MG63 (cell line): ENCODE measurements around the gene PEX10. TPM values are rescaled to one million over a fixed set of nuclear protein-coding genes. Genes with fewer than 3 reads are reported as not detected.

ENCODE experiments used
- DNase-seq: peaks from one replicate; pipeline ENCODE4 v3.0.0-alpha.2; 2020
- H3K27me3 ChIP-seq: fragments of 250-450 bp; sonication (Bioruptor Pico); 2 replicates; pipeline ENCODE4 v1.5.1; 2020; ENCODE audit warnings: mild to moderate bottlenecking, moderate library complexity
- H3K36me3 ChIP-seq: fragments of 250-450 bp; sonication (Bioruptor Pico); 2 replicates; pipeline ENCODE4 v1.5.1; 2020; ENCODE audit warnings: mild to moderate bottlenecking, moderate library complexity
- H3K4me3 ChIP-seq: fragments of 250-450 bp; sonication (Bioruptor Pico); 2 replicates; pipeline ENCODE4 v1.5.1; 2020; ENCODE audit warnings: mild to moderate bottlenecking, moderate library complexity
- H3K9me3 ChIP-seq: fragments of 250-450 bp; sonication (Bioruptor Pico); 2 replicates; pipeline ENCODE4 v1.5.1; 2020; ENCODE audit warnings: mild to moderate bottlenecking, moderate library complexity
- total RNA-seq: library from RNA; depleted of rRNA; stranded (reverse); fragments of >200 nt; shearing (Covaris generic); gene quantifications from 2 replicates; pipeline ENCODE4 v1.2.3, GENCODE V29; 2014; ENCODE audit warnings: low replicate concordance

The PEX10 gene
- total RNA-seq, 1 experiment from 2014 or later, result 44.5 TPM

DNA sequence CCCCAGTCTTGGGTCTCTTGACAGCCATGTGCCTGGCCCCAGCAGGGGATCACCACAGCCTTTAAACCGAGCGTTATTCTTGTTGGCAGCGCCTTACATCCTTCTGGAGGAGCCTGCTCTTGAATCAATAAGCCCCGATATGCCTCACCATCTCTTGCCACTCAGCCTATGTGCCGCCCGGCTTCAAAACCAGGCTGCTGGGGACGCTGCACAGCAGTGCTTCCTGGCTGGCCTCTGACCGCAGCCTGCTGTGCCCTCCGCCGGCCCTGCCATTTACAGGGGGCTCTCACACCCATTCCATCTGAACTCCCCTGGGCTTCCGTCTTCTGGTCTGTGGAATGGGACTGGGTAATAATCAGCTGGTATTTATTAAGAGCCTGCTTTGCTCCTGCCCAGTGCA is 3.0 kb upstream of the PEX10 start:
- no peaks in the 10 kb centered on the region for H3K9me3 ChIP-seq
- H3K36me3 ChIP-seq, result no peaks in the 10 kb centered on the region; the same call in 1 of the 2 replicates
- DNase-seq, result no peak
- H3K4me3 ChIP-seq, result no peak overlapping the region
- H3K27me3 ChIP-seq, result peaks cover 18% of the 10 kb centered on the region

GRCh38 chr1:2414297-2414958 is 2.1 kb upstream of the PEX10 start:
- H3K4me3 ChIP-seq, result no peak overlapping the region
- DNase-seq, result peak; percentile 46
- H3K27me3 ChIP-seq, result peaks cover 18% of the 10 kb centered on the region
- H3K36me3 ChIP-seq, result peaks cover 3% of the 10 kb centered on the region; the same call in 1 of the 2 replicates
- no peaks in the 10 kb centered on the region for H3K9me3 ChIP-seq

GRCh38 chr1:2413495-2414296 is 1.3 kb upstream of the PEX10 start:
- peak overlapping the region; percentile 75 for H3K4me3 ChIP-seq
- no peaks in the 10 kb centered on the region for H3K9me3 ChIP-seq
- peaks cover 3% of the 10 kb centered on the region; the same call in 1 of the 2 replicates for H3K36me3 ChIP-seq
- no peak for DNase-seq
- peaks cover 11% of the 10 kb centered on the region for H3K27me3 ChIP-seq

DNA sequence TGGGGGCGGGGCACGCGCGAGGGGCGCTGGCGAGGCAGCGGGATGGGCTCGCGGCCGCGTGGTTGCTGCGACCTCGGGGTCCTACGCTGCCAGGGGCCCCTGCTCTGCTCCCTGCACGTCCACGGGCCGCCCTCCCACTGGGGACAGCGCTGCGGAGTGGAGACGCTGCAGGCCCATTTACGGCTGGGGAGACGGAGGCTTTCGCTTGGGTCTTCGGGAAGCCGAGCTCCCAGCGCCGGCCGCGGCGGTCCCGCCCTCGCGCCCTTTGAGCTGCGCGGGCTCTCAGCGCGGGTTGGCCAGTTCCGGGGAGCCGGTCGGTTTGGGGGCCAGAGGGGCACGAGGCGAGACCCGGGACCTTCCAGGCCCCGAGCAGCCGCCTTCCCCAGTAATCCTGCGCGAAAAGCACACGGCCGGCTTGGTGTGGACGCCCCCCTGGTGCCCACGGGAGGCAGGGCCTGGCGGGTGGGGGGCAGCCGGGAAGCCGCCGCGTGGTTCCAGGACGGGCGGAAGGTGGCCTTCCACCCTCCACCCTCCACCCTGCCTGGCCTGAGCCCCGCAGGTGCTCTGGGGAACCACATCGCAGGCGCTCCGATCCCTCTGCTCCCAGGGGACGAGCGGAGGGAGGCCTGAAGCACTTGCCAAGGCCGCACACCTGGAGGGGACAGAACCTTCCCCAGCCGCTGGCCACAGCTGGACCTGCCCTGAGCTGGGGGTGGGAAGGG is 570 bp upstream of the PEX10 start:
- no peak for DNase-seq
- no peaks in the 10 kb centered on the region for H3K9me3 ChIP-seq
- peaks cover 4% of the 10 kb centered on the region for H3K27me3 ChIP-seq
- H3K36me3 ChIP-seq, result peaks cover 3% of the 10 kb centered on the region; the same call in 1 of the 2 replicates
- peak overlapping the region; percentile 75 for H3K4me3 ChIP-seq

GRCh38 chr1:2411801-2412394 is 466 bp downstream of the PEX10 start:
- H3K27me3 ChIP-seq, result no peaks in the 10 kb centered on the region
- H3K4me3 ChIP-seq, result peak overlapping the region; percentile 75
- H3K36me3 ChIP-seq, result peaks cover 3% of the 10 kb centered on the region; the same call in 1 of the 2 replicates
- peak; percentile 27 for DNase-seq
- H3K9me3 ChIP-seq, result no peaks in the 10 kb centered on the region

GRCh38 chr1:2409745-2410144 is 2.6 kb downstream of the PEX10 start:
- Histone ChIP-seq H3K27me3 (no peaks in the 10 kb centered on the region), H3K36me3 (peaks cover 12% of the 10 kb centered on the region), H3K9me3 (no peaks in the 10 kb centered on the region), H3K4me3 (no peak overlapping the region)
- DNase-seq, result no peak

- H3K4me3 ChIP-seq, result no peak overlapping the region
- H3K27me3 ChIP-seq, result no peaks in the 10 kb centered on the region
- no peak for DNase-seq
- H3K9me3 ChIP-seq, result no peaks in the 10 kb centered on the region
- peaks cover 21% of the 10 kb centered on the region for H3K36me3 ChIP-seq
Measured at GRCh38 chr1:2408859-2409276, 3.5 kb downstream of the PEX10 start.

DNA sequence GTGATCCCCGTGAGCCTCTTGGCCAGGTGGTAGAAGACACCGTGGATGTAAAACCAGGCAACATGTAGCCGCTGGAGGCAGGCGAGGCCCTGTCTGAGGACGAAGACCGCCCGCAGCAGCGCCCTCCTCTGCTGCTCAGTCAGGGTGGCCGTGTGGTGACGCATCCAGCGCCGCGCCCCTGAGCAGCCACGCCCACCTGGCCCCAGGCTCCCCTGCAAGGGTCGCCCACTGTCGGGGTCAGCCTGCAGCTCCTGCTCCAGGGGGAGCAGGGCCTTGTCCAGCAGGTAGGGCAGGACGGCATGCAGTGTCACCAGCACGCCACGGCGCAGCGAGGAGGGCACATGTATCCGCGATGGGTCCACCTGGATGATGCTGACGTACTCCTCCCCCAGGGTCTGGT is 3.9 kb downstream of the PEX10 start:
- Histone ChIP-seq H3K36me3 (peaks cover 24% of the 10 kb centered on the region), H3K9me3 (no peaks in the 10 kb centered on the region), H3K4me3 (no peak overlapping the region), H3K27me3 (no peaks in the 10 kb centered on the region)
- no peak for DNase-seq

DNA sequence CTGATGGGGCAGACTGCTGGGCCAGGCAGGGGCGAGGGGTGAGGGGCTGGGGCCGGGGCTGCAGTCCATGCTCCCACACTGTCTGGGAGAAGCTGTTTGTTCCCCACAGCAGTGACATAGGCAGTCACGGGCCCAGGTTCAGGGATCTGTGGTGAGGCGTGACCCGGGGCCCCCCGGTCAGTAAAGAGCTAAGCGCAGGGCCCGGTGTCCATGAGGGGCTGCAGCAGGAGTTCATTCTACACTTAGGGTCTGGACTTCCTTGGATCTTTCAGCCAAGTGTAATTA is 4.4 kb downstream of the PEX10 start:
- no peaks in the 10 kb centered on the region for H3K27me3 ChIP-seq
- peaks cover 29% of the 10 kb centered on the region for H3K36me3 ChIP-seq

GRCh38 chr1:2407166-2407990 is 5.0 kb downstream of the PEX10 start:
- Histone ChIP-seq H3K27me3 (no peaks in the 10 kb centered on the region), H3K4me3 (no peak overlapping the region), H3K36me3 (peaks cover 35% of the 10 kb centered on the region), H3K9me3 (no peaks in the 10 kb centered on the region)
- no peak for DNase-seq

More for the DNA sequence above, 4.4 kb downstream of the PEX10 start:
- Histone ChIP-seq H3K4me3 (no peak overlapping the region), H3K9me3 (no peaks in the 10 kb centered on the region)
- no peak for DNase-seq

- no peaks in the 10 kb centered on the region for H3K27me3 ChIP-seq
- H3K36me3 ChIP-seq, result peaks cover 43% of the 10 kb centered on the region
- no peak for DNase-seq
- H3K9me3 ChIP-seq, result no peaks in the 10 kb centered on the region
- H3K4me3 ChIP-seq, result no peak overlapping the region
Measured at GRCh38 chr1:2406451-2407041, 5.8 kb downstream of the PEX10 start.

DNA sequence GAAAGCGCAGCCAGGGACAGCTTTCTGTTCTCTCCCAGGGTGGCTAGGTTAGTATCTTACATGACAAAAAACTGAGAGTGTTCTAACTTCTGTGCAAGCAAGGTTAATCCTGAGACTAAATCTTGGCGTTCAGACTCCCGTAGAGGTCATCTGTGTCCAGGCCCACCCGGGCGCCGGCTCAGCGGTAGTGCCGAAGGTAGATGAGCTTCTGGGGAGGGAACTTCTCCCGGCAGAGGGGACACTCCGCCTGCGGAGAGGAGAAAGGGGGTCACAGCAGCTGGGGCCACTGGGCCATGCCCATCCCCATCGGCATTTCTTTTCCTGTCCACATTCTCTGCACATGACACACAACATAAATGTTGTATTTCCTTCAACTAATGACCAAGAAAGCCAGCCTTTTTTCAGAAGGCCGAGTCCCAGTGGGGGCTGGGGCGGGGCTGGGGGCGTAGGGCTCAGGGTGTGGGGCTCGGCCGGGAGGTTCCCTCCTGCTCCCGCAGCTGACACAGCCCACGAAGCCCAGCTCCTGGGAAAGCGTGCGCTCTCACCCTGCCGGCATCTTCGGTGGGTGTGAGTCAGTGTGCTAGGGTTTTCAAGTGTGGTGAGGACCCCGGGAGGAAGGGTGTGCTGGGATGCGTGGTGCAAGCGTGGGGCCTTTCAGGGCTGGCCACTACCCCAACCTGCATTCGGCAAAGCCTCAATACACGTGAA is 6.6 kb downstream of the PEX10 start:
- no peak for DNase-seq
- Histone ChIP-seq H3K9me3 (no peaks in the 10 kb centered on the region), H3K36me3 (peaks cover 47% of the 10 kb centered on the region), H3K27me3 (no peaks in the 10 kb centered on the region), H3K4me3 (no peak overlapping the region)

- no peaks in the 10 kb centered on the region for H3K9me3 ChIP-seq
- H3K27me3 ChIP-seq, result no peaks in the 10 kb centered on the region
- no peak for DNase-seq
- H3K4me3 ChIP-seq, result no peak overlapping the region
- H3K36me3 ChIP-seq, result peaks cover 53% of the 10 kb centered on the region
Measured at GRCh38 chr1:2404890-2405511, 7.4 kb downstream of the PEX10 start.

DNA sequence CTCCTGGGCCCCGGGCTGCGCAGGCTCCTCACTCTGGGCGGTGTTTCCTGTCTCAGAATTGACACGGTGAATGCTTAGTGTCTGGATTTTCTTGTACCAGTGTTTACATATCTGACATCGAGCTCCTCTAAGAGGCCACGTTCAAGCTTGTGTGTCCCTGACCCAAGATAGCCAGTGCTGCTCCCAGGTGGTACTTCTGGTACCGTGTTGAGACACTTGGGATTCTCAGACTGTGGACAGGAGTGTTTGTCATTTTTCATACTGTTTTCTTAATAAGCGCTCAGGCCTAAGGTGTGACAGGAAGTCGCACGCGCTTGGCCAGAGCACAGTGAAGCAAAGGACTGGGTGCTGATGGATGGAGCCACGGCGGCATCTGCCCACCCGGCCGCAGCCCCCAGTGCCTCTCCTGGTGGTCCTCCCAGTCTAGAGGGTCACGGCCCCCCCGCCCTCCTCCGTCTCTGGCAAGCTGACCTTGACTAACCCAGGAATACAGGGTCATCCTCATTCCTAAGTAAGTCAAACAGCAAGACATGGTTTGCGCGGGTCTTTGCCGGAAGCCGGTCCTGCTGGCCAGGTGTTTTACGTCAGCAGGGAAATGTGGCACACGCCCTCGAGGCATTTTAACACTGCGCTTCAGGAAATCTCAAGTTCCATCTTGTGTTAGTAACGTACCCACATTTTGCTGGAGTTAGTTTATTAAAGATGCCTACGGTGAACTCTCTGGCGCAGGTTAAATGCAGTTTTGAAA is 8.0 kb downstream of the PEX10 start:
- H3K4me3 ChIP-seq, result no peak overlapping the region
- peaks cover 58% of the 10 kb centered on the region for H3K36me3 ChIP-seq
- no peak for DNase-seq
- no peaks in the 10 kb centered on the region for H3K9me3 ChIP-seq
- no peaks in the 10 kb centered on the region for H3K27me3 ChIP-seq
